Endothelial cell (in vitro differentiated cells): ENCODE results near the gene RAPGEF5. TPM values are rescaled to one million over a fixed set of nuclear protein-coding genes. Genes with fewer than 3 reads are reported as not detected.

Experiments used
- DNase-seq: peaks from one replicate; pipeline ENCODE4 v3.0.0; 2021; ENCODE audit warnings: low spot score
- H3K27ac Mint-ChIP-seq: one replicate; pipeline ENCODE4 v1.8.0; 2021; ENCODE audit warnings: mixed read lengths, inconsistent platforms; ENCODE audit not compliant: unreplicated experiment
- H3K27me3 Mint-ChIP-seq: one replicate; pipeline ENCODE4 v1.8.0; 2021; ENCODE audit warnings: mild to moderate bottlenecking, moderate library complexity, mixed read lengths, inconsistent platforms; ENCODE audit not compliant: unreplicated experiment
- H3K36me3 Mint-ChIP-seq: one replicate; pipeline ENCODE4 v1.8.0; 2021; ENCODE audit warnings: mild to moderate bottlenecking, low read depth, mixed read lengths, inconsistent platforms; ENCODE audit not compliant: unreplicated experiment
- H3K4me1 Mint-ChIP-seq: one replicate; pipeline ENCODE4 v1.8.0; 2021; ENCODE audit warnings: mild to moderate bottlenecking, mixed read lengths, inconsistent platforms; ENCODE audit not compliant: unreplicated experiment
- H3K4me3 Mint-ChIP-seq: one replicate; pipeline ENCODE4 v1.8.0; 2021; ENCODE audit warnings: mild to moderate bottlenecking, mixed read lengths, inconsistent platforms; ENCODE audit not compliant: unreplicated experiment
- H3K9me3 Mint-ChIP-seq: one replicate; pipeline ENCODE4 v1.8.0; 2021; ENCODE audit warnings: mixed read lengths, inconsistent platforms; ENCODE audit not compliant: unreplicated experiment
- CTCF ChIP-seq: fragments of 200-600 bp; sonication (generic); IDR thresholded peaks from one replicate; pipeline ENCODE4 v1.5.0; 2021; ENCODE audit warnings: antibody characterized with exemption; ENCODE audit not compliant: unreplicated experiment
- total RNA-seq: library from RNA; stranded (reverse); fragmentation: NEBNext Ultra II Directional; extraction: Animal tissue kit (Norgen Biotek cat#: 25700); gene quantifications from one replicate; pipeline ENCODE4 v1.2.1, GENCODE V29; 2021; ENCODE audit not compliant: unreplicated experiment

RAPGEF5 gene
- total RNA-seq, 1 donor from 2014 or later: 135 TPM

DNA sequence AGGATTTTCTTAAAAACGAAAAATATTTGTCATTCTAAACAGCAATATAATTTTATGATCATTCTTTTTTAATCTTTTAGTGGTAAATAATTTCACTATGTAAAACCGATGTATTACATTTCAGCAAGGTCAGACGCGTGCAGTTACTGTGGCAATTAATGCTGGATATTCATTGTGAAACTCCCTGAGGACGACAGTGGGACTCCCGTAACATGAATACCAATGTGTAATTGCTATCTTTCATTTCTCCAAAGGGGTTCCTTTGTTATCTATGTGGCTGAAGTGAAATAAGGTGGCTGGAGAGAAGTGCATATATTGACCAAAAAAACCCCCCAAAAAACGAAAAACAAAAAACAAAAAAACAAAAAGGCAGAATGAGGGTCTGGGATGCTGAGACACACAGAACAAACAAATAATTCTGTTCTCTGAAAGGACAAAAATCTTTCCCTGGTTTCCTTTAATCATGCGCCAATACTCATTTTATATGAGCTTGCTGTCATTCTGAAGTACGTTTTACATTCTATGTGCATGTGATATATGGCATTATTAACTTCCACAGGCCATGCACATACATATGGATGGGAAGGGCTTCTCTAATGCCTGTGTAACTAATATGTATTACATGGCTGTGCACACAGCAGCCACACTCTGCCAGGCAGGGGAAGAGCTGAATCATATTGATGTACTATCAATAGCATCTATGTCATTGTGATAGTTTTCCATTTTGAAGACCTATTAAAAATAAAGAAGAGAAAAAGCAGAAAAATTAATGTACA is 161.4 kb downstream of the RAPGEF5 start:
- Mint-ChIP-seq H3K4me3 (no peak overlapping the region), H3K9me3 (no peaks in the 10 kb centered on the region), H3K36me3 (peaks cover 53% of the 10 kb centered on the region), H3K27me3 (peaks cover 5% of the 10 kb centered on the region), H3K4me1 (peaks cover 68% of the 10 kb centered on the region), H3K27ac (peak overlapping the region; percentile 21)
- TF ChIP-seq CTCF: no peak
- no peak for DNase-seq

GRCh38 chr7:22194658-22195273 is 162.2 kb downstream of the RAPGEF5 start:
- DNase-seq: no peak
- Mint-ChIP-seq H3K9me3 (no peaks in the 10 kb centered on the region), H3K27me3 (peaks cover 5% of the 10 kb centered on the region), H3K4me3 (no peak overlapping the region), H3K4me1 (peaks cover 76% of the 10 kb centered on the region), H3K27ac (no peak overlapping the region), H3K36me3 (peaks cover 49% of the 10 kb centered on the region)
- TF ChIP-seq CTCF: no peak

DNA sequence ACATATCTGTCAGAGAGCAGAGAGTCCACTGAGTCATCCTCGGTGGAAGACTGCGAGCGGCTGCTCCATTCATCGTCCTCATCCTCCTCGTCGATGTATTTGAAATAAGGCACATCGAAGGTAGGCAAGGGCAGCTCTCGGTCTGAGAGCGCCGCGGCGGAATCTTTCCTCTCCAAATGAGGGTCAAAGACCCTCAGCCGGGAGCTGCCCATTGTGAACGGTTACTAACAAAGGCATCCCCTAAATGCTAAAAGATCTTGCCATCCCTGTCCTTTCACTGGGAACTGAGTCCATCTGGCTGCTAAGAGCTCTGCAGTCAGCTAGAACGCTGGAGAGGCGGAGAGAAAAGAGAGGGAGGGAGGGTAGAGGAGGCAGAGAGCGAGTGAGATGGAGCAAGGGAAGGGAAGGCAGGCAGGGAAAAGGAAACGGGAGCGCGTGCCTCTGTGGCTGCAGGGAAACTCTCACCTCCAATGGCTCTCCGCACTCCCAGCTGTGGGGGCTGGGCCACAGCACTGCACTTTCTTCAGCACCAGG is 163.4 kb downstream of the RAPGEF5 start:
- DNase-seq: peak; percentile 37

DNA sequence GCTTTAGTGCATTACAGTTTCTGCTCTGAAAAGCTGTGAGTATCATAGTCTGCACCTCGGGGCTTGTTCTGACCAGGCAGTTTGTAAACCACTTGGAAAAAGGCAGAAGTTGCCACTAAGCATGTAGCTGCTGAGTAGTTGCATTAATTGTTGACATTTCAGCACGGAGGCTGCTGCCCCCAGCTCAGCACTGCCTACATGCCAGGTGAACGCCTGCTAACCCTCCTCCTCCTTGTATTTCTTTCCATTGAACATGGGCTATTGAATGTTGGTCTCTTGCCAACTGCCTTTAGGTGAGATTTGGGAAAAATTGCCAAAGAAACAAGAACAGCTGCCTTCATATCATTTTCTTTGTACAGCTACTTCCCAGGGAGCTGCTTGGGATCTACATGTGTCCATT is 164.2 kb downstream of the RAPGEF5 start:
- Mint-ChIP-seq H3K36me3 (peaks cover 45% of the 10 kb centered on the region), H3K27ac (no peak overlapping the region), H3K4me3 (peak overlapping the region; percentile 87), H3K27me3 (peaks cover 4% of the 10 kb centered on the region), H3K4me1 (peaks cover 77% of the 10 kb centered on the region), H3K9me3 (no peaks in the 10 kb centered on the region)
- DNase-seq: no peak
- no peak for TF ChIP-seq CTCF

More for the DNA sequence above, 163.4 kb downstream of the RAPGEF5 start:
- Mint-ChIP-seq H3K27ac (peak overlapping the region; percentile 55), H3K9me3 (no peaks in the 10 kb centered on the region), H3K27me3 (peaks cover 4% of the 10 kb centered on the region), H3K36me3 (peaks cover 46% of the 10 kb centered on the region), H3K4me1 (peaks cover 78% of the 10 kb centered on the region), H3K4me3 (peak overlapping the region; percentile 87)
- TF ChIP-seq CTCF: no peak

DNA sequence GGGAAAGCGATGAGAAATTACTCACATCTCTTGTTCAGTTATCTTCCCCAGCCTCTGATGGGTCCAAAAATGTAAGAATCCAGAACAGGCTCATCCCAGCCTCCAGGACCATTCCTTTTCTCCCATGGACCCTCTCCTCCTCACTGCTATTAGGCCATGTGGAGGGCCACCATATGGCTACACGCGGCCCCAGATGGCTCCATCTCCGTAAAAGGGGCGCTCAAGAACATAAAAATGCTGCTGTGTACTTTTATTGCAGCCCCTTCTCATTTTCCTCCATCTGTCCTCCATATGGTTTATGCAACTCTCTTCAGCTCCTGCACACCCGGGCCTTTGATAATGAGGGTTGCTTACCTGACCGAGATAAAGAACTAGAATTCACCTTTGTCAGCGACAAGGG is 166.2 kb downstream of the RAPGEF5 start:
- no peak for TF ChIP-seq CTCF
- Mint-ChIP-seq H3K27me3 (peaks cover 4% of the 10 kb centered on the region), H3K4me3 (peak overlapping the region; percentile 16), H3K36me3 (peaks cover 39% of the 10 kb centered on the region), H3K4me1 (peaks cover 62% of the 10 kb centered on the region), H3K9me3 (no peaks in the 10 kb centered on the region), H3K27ac (no peak overlapping the region)
- no peak for DNase-seq
